IPS-18c (cell line): Measurements from ENCODE around the gene PJA2.

Source experiments
- H3K4me3 ChIP-seq: 2 replicates; pipeline ENCODE4 v1.7.0; 2013; ENCODE audit warnings: low read depth, mild to moderate bottlenecking, low read length, moderate library complexity; ENCODE audit not compliant: insufficient read depth
- H3K9me3 ChIP-seq: one replicate; pipeline ENCODE4 v1.6.1; 2013; ENCODE audit warnings: mild to moderate bottlenecking, low read length, moderate library complexity; ENCODE audit not compliant: control insufficient read depth, insufficient read depth

Gene PJA2

GRCh38 chr5:109326919-109327318, 82.9 kb downstream of the PJA2 start:
- H3K9me3 ChIP-seq, result no peaks in the 10 kb centered on the region

GRCh38 chr5:109325456-109325855, 84.3 kb downstream of the PJA2 start:
- no peaks in the 10 kb centered on the region for H3K9me3 ChIP-seq
- H3K4me3 ChIP-seq, result no peak overlapping the region

More at GRCh38 chr5:109326919-109327318, 82.9 kb downstream of the PJA2 start:
- no peak overlapping the region for H3K4me3 ChIP-seq

DNA sequence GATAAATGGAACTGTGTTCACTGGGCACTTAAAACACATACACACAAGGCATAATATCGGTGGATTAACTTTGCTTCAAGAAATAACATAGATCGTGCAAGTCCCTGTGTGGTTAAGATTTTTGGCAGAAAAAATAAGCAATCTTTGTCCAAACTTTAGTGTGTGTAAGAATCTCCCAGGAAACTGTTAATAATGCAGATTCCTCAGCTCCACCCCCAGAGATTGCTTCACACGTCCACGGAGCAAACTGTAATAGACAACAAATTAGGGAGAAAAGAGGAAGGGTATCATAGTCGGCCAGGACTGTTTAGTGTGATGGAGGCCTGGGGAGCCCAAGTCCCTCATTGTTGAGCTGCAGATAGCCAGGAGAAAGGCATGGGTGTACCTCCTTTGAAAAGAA, 84.8 kb downstream of the PJA2 start:
- Histone ChIP-seq H3K9me3 (no peaks in the 10 kb centered on the region), H3K4me3 (no peak overlapping the region)

GRCh38 chr5:109324351-109324750, 85.4 kb downstream of the PJA2 start:
- Histone ChIP-seq H3K9me3 (no peaks in the 10 kb centered on the region), H3K4me3 (no peak overlapping the region)

DNA sequence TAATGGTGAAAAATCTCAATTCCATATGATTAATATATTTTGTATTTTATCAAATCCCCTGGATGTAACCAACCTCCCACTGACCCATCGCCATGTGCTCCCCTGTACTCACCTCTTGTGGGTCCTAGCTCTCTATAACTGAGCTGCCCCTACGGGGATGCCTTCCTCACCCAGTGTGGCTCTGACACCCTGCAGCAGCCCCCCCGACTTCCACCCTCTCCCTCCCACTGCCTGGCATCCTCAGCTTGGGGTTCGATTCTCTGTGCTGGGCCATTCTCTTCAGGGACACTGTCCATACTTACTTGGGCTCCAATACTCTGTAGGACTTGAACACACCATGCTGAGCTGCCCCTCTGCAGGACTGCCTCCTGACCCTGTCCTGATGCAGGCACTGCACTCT, 87.1 kb downstream of the PJA2 start:
- H3K9me3 ChIP-seq, result no peaks in the 10 kb centered on the region
- no peak overlapping the region for H3K4me3 ChIP-seq

GRCh38 chr5:109319351-109319750, 90.4 kb downstream of the PJA2 start:
- Histone ChIP-seq H3K4me3 (no peak overlapping the region), H3K9me3 (no peaks in the 10 kb centered on the region)

DNA sequence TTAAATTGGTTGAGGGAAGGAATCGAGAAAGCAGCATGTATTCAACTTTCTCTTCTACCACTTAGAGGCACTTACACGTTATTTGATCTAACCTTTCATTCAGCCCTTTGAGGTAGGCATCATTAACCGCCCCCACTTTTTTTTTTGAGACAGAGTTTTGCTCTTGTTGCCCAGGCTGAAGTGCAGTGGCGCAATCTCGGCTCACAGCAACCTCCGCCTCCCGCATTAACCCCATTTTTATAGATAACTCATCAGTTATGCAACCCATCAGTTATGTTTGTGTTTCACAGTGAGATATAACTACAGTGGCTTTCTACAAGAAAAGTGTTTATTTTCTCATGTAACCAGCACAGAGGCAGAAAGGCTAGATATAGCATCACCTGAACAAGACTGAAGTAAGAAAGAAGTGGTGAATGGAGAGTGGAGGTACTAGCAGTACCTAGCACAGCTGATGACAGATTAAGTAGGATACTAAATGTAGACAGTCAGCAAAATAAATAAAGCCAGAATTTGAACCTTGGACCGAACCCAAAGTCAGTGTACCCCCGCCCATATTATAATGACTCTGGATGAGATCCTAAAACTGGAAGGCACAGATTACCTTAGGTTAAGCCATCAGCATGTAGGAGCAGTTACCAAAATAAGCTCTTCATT, 91.2 kb downstream of the PJA2 start:
- no peaks in the 10 kb centered on the region for H3K9me3 ChIP-seq
- no peak overlapping the region for H3K4me3 ChIP-seq

DNA sequence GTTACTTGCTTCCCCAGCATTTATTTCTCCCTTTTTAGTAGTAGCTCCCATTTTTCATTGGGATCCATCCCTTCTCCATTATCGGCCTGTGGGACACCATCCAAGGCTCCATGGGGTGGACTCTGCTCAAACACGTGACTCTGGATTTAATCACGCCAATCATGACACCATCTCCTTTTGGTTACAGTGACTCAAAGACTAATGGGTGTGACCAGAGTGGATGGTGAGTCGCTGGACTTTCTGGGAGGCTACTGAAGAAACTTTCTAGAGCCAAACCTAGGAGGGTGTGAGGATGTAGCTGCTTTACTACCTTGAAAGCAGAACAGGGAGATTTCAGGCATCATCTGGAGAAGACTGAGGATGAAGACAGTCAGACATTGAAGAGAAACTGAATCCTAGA, 93.1 kb downstream of the PJA2 start:
- no peaks in the 10 kb centered on the region for H3K9me3 ChIP-seq

DNA sequence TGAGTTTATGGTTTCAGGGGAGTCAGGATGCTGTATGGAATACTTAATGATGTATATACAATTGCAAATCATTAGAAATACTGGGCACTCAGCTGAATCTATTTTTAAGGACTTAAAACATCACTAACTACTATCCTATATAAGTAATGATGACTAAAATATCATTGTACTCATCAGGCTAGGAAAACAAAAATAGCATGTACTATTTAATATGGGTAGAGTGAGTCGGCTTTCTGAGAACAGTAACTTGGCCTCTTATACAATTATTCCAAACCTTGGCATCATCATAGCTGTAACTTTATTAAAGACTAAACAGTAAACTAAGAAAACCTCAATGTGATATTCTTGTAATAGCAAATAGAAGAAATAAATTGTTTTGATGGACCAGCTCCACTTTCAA, 94.5 kb downstream of the PJA2 start:
- no peak overlapping the region for H3K4me3 ChIP-seq
- H3K9me3 ChIP-seq, result no peaks in the 10 kb centered on the region

More for the DNA sequence above, 93.1 kb downstream of the PJA2 start:
- no peak overlapping the region for H3K4me3 ChIP-seq

DNA sequence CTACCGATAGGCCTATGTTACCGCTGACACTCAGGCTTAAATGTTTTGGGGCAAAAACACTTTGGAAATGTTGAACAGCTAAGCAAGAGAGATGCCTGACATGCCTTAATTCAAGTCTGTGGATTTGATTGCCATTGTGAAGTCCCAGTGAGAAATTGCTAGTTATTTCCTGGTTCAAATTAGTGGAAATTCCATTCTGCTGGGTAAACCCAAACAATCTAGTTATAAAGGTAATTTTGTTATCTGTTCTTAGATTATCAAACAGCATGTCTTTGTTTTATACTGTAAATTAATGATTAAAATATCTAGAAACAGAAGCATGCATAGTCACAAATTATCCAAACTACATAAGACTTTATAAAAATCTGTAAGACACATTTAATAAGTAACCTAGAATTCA, 96.6 kb downstream of the PJA2 start:
- Histone ChIP-seq H3K9me3 (no peaks in the 10 kb centered on the region), H3K4me3 (no peak overlapping the region)

DNA sequence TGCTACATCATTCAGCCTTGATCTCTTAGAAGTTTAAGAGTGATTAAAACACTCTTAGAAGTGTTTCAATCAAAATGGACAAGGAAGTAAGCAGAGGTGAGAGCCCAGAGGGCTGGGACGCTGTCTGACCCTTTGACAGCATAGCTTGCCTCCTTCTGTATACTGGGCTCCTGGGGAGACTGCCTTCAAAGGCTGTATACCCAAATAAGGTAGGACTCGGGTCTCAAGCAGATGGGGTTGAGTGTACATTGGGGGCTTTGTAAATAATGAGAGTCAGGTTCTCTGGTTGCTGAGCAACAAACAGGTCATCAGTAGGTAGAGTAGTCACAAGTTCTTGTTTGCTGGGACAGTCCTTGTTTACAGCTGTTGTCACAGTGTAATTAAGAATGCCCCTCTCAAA, 97.1 kb downstream of the PJA2 start:
- no peak overlapping the region for H3K4me3 ChIP-seq
- H3K9me3 ChIP-seq, result no peaks in the 10 kb centered on the region

DNA sequence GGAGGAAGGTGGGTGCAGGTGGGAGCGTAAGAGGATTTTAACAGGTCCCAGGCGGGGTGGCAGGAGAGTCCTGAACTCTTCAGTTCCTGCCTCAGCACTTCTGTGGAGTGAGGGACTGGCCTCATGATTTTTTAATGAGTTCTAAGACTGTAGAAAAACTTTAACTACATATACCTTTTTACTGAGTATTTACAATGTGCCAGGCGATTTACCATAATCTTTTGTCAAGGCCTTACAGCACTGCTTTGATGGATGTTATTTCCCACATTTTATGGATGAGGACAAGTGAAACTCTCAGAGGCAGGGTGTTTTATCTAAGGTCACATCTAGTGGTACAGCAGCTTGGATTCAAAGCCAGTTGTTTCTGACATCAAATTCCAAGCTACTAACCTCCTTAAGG, 99.5 kb downstream of the PJA2 start:
- H3K4me3 ChIP-seq, result no peak overlapping the region
- no peaks in the 10 kb centered on the region for H3K9me3 ChIP-seq

DNA sequence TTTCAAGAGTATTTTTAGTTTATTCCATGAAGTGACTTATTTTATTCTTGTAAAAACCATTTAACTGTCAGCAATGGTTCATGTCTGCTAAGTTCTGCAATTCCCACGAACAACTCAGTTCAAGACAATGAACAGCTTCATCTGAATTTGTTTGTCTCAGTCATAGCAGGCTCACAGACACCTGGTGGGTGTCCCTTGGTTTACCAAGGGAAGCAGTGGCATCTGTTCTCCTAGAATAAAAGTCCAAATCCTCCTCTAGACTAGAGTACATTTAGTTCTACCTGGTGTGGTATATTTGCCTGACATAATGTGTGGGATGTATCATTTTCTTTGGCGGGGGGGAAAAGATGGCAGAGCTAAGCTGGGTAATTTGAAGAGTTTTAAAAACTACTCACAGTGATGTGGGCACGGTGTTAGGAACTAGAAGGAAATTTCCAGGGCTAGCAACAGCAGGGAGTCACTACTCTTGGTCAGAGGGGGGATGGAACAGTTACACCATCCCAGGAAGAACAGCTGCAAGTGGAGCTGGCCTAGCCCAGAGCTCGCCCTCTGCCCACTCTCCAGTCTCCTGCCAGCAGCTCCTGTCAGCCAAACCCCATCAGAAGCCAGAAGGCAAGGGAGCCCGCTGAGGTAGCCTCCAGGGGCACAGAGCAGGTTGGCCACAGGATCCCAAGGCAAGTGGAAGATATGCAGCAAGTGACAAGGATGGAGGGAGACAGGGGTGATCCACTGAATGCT, 100.3 kb downstream of the PJA2 start:
- H3K4me3 ChIP-seq, result no peak overlapping the region
- H3K9me3 ChIP-seq, result no peaks in the 10 kb centered on the region

GRCh38 chr5:109307951-109308350, 101.8 kb downstream of the PJA2 start:
- no peak overlapping the region for H3K4me3 ChIP-seq
- H3K9me3 ChIP-seq, result no peaks in the 10 kb centered on the region

DNA sequence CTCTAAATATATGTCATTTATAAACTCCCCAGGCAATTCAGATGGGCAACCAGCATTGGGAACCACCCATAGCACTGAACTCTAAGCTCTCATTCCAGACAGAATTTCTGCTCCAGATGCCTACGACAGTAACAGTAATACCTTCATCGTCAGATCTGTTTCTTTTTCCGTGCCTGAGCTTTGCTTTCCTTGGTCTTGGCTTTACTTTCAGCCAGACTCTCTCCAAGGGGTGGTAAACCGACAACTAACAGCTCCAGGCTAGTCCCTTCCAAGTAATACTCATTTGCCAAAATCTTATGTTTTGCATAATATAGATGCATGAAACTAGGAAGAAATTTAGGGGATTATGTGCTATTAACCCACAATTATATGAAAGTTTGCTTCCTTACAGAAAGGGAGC, 102.3 kb downstream of the PJA2 start:
- Histone ChIP-seq H3K4me3 (no peak overlapping the region), H3K9me3 (no peaks in the 10 kb centered on the region)

- H3K4me3 ChIP-seq, result no peak overlapping the region
- no peaks in the 10 kb centered on the region for H3K9me3 ChIP-seq
Measured at GRCh38 chr5:109305352-109305751, 104.4 kb downstream of the PJA2 start.

DNA sequence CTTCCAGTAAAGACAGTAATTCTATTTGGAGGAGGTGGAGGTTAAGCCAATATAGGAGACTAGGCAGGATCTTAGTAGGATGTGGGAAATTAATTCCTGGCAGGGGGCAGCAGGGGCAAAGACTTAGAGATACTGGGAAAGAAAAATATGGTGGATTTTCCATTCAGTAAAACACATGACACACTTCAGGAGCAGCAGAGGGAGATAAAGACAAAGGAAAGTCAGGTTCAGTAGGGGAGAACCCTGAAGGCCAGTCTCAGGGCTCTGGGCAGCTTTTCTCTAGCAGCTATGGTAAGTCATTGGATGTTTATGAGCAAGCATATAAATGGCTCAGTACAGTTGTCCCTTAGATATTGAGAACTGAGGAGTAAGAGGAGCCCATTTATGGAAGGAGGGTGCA, 105.5 kb downstream of the PJA2 start:
- Histone ChIP-seq H3K4me3 (no peak overlapping the region), H3K9me3 (no peaks in the 10 kb centered on the region)

DNA sequence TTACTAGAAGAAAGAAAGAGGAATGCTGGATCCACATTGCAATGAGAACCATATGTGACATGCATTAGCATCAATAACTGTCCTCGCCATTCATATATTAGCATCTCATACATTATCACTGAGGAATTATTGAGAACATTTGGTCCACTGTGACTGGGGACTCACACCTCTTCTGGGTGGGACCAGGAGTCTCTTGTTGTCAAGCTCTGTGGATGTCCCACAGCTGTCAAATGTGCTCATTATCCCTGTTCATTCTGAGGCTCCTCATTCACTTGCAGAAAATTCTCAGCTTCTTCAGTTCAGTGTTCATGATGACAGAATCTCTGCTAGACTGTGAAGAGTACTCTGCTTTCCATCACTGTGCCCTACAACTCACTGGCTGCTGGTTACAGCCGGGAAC, 109.4 kb downstream of the PJA2 start:
- Histone ChIP-seq H3K9me3 (no peaks in the 10 kb centered on the region), H3K4me3 (no peak overlapping the region)

- H3K9me3 ChIP-seq, result no peaks in the 10 kb centered on the region
- H3K4me3 ChIP-seq, result no peak overlapping the region
Measured at GRCh38 chr5:109299557-109299956, 110.2 kb downstream of the PJA2 start.
